HS-27A (cell line): ENCODE measurements around the gene ADAMTSL1.

ENCODE experiments used
- DNase-seq: peaks from one replicate; pipeline ENCODE4 v3.0.0-alpha.2; 2012; ENCODE audit warnings: low read depth, missing footprints

The ADAMTSL1 gene

GRCh38 chr9:18473652-18474279 lies at the start of gene ADAMTSL1:
TSS of gene ADAMTSL1 (plus strand) at chr9:18474153. CDS start at chr9:18474233, 80 bp downstream.
- no peak for DNase-seq

- DNase-seq = no peak
Observed at GRCh38 chr9:18427691-18428090, 46.3 kb upstream of the ADAMTSL1 start.

GRCh38 chr9:18428661-18429060 lies 45.3 kb upstream of the ADAMTSL1 start:
- no peak for DNase-seq

- no peak for DNase-seq
Observed at GRCh38 chr9:18429070-18429469, 44.9 kb upstream of the ADAMTSL1 start.

GRCh38 chr9:18433620-18434019 lies 40.3 kb upstream of the ADAMTSL1 start:
- DNase-seq = no peak

GRCh38 chr9:18437315-18438201 lies 36.4 kb upstream of the ADAMTSL1 start:
- peak; percentile 46 for DNase-seq

GRCh38 chr9:18438300-18438925 lies 35.5 kb upstream of the ADAMTSL1 start:
- no peak for DNase-seq

GRCh38 chr9:18438951-18439350 lies 35.0 kb upstream of the ADAMTSL1 start:
- DNase-seq = no peak

- DNase-seq = no peak
Observed at GRCh38 chr9:18441261-18441660, 32.7 kb upstream of the ADAMTSL1 start.

GRCh38 chr9:18442629-18443491 lies 31.1 kb upstream of the ADAMTSL1 start:
- no peak for DNase-seq

GRCh38 chr9:18447131-18447530 lies 26.8 kb upstream of the ADAMTSL1 start:
- DNase-seq = no peak

- DNase-seq = no peak
Observed at GRCh38 chr9:18447541-18447940, 26.4 kb upstream of the ADAMTSL1 start.

GRCh38 chr9:18448101-18448500 lies 25.9 kb upstream of the ADAMTSL1 start:
- DNase-seq = no peak

- DNase-seq = no peak
Observed at GRCh38 chr9:18451406-18451805, 22.5 kb upstream of the ADAMTSL1 start.

- no peak for DNase-seq
Observed at GRCh38 chr9:18452276-18452675, 21.7 kb upstream of the ADAMTSL1 start.

- DNase-seq = no peak
Observed at GRCh38 chr9:18456624-18457237, 17.2 kb upstream of the ADAMTSL1 start.

- no peak for DNase-seq
Observed at GRCh38 chr9:18457510-18457909, 16.4 kb upstream of the ADAMTSL1 start.

GRCh38 chr9:18459962-18460584 lies 13.9 kb upstream of the ADAMTSL1 start:
- no peak for DNase-seq

- DNase-seq = no peak
Observed at GRCh38 chr9:18461496-18461895, 12.5 kb upstream of the ADAMTSL1 start.

- no peak for DNase-seq
Observed at GRCh38 chr9:18463991-18464390, 10.0 kb upstream of the ADAMTSL1 start.

GRCh38 chr9:18466101-18466500 lies 7.9 kb upstream of the ADAMTSL1 start:
- DNase-seq = no peak
